Thyroid gland (tissue), 4 donors: ENCODE results near the gene MORN1. TPM values are rescaled to one million over a fixed set of nuclear protein-coding genes. Genes with fewer than 3 reads are reported as not detected.
"Not testable (repeated sequence)": the region's sequence is repeated elsewhere in the genome, so short reads cannot be mapped to it uniquely, and the experiment has no call there.

Experiments
- DNase-seq, 2 donors: peaks; one replicate each; pipeline ENCODE4 v3.0.0-alpha.2; 2019
- H3K27ac ChIP-seq, 3 donors: fragments of 200-600 bp; sonication (generic); 1 replicate in 2 of 3; 2 replicates in 1 of 3; pipeline ENCODE4 v1.5.1; 2016 to 2019; ENCODE audit warnings: mild to moderate bottlenecking in 1 of 3, moderate library complexity in 1 of 3
- H3K27me3 ChIP-seq: fragments of 200-600 bp; sonication (generic); one replicate; pipeline ENCODE4 v1.5.1; 2019
- H3K36me3 ChIP-seq, 2 donors: fragments of 200-600 bp; sonication (generic); one replicate each; pipeline ENCODE4 v1.5.1; 2016 to 2019
- H3K4me1 ChIP-seq, 2 donors: fragments of 200-600 bp; sonication (generic); one replicate each; pipeline ENCODE4 v1.5.1; 2017 to 2019
- H3K4me3 ChIP-seq, 3 donors: fragments of 200-600 bp; sonication (generic); replicated peaks in 1 of 3; 1 replicate in 2 of 3; 2 replicates in 1 of 3; pipeline ENCODE4 v1.5.1; 2016; ENCODE audit warnings: mild to moderate bottlenecking in 1 of 3
- H3K9me3 ChIP-seq: fragments of 200-600 bp; sonication (generic); one replicate; pipeline ENCODE4 v1.5.1; 2017
- CTCF ChIP-seq, 6 experiments: fragments of 200-600 bp in 3 of 6; fragments of 450-650 bp in 3 of 6; sonication (generic) in 3 of 6; IDR thresholded peaks; one replicate each; pipeline ENCODE4 v1.5.1; 2016 to 2019; ENCODE audit warnings: antibody characterized with exemption in 6 of 6, mild to moderate bottlenecking in 2 of 6, inconsistent platforms in 1 of 6, moderate library complexity in 1 of 6
- POLR2A ChIP-seq, 2 donors: fragments of 450-650 bp; IDR thresholded peaks; one replicate each; pipeline ENCODE4 v1.6.1; 2017; ENCODE audit warnings: antibody characterized with exemption in 2 of 2, mild to moderate bottlenecking in 2 of 2, moderate library complexity in 1 of 2
- WGBS, 2 donors: methylation state at CpG; one replicate each; pipeline ENCODE4 v1.1.5; 2017; 5-methylcytosine and 5-hydroxymethylcytosine counted together
- intact Hi-C: fragments of 100-400 bp; cut with DNase I; formaldehyde crosslinking; loops from one replicate; pipeline ENCODE4 v1.15.1; 2023
- total RNA-seq, 4 donors: library from RNA; depleted of rRNA; stranded (reverse); fragments of >200 nt; gene quantifications; one replicate each; pipeline ENCODE4 v1.2.3, GENCODE V29; 2016

MORN1 gene
- total RNA-seq, 4 donors from 2014 or later: 23.3 to 45.3 (median 33.8) TPM

DNA sequence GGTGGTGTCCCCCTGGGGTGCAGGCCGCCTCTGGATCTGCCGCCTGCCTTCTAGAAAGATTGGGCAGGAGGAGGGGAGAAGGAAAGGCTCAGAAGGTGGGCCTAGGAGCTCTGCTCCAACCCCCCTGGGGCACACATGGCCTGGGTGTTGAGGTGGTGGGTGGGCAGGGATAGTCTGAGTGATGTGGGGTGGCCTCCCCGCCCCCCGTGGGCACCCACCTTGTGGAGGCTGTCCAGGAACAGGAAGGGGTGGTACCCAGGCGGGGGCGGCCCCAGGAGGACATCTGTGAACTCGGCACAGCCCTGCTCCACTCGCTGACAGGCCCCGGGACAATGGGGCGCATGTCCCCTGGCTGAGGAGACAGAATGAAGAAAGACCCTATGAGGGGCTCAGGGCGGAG lies 54.9 kb downstream of the MORN1 start:
- intact Hi-C loops: no loop called here
- no peak overlapping the region for H3K27ac ChIP-seq
- no peak overlapping the region for H3K4me3 ChIP-seq
- H3K4me1 ChIP-seq: no peaks in the 10 kb centered on the region
- 82 to 94% methylated on average over 10 to 11 of the region's 11 CpGs for WGBS, 2 donors
- no peaks in the 10 kb centered on the region for H3K9me3 ChIP-seq
- no peak for DNase-seq
- TF ChIP-seq CTCF (IDR thresholded peaks at IDR 0.05): no peak
- TF ChIP-seq POLR2A (IDR thresholded peaks at IDR 0.05): no peak
- H3K36me3 ChIP-seq: no peaks in the 10 kb centered on the region
- no peaks in the 10 kb centered on the region for H3K27me3 ChIP-seq

DNA sequence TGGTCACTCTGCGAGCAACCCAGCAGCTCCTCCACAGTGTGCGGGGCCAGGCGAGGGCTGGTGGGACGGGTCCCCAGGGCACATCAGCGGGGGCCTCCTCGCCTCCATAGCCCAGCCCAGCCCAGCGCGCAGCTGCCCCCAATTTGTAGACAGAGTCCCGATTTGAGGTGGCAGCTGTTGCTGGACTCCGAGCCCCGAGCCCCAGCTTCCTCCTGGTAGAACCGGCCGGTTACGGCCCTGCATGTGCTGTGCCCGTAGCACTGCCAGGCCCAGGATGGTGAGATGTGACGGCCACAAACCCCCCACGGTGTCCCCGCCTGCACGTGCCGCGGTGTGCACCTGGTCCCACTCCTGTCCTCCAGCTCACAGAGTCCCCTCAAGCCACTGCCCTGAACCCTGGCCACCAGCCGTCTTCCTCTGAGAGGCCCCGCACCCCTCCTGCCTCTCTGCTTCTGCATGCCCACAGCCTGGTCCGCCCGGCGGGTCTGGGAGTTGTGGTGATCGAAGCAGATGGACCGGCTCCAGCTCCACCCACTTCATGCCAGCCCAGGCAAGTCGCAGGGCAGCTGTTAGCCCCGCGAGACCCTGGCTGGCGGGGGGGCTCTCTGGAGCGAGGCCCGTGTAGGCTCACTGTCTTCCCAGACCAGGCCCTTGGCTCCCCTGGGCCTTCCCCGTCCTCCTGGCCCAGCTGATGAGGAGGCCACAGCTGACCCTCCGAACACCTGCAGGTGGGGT lies 55.5 kb downstream of the MORN1 start:
- Histone ChIP-seq H3K27ac (no peak overlapping the region), H3K36me3 (no peaks in the 10 kb centered on the region), H3K4me1 (peaks cover 3 to 4% of the 10 kb centered on the region in 2 donors), H3K27me3 (no peaks in the 10 kb centered on the region), H3K4me3 (no peak overlapping the region), H3K9me3 (no peaks in the 10 kb centered on the region)
- DNase-seq: no peak
- TF ChIP-seq POLR2A (IDR thresholded peaks at IDR 0.05): no peak
- no peak for TF ChIP-seq CTCF (IDR thresholded peaks at IDR 0.05)
- 92% methylated on average over 13 to 24 of the region's 36 CpGs for WGBS, 2 donors
- intact Hi-C loops: no loop called here

DNA sequence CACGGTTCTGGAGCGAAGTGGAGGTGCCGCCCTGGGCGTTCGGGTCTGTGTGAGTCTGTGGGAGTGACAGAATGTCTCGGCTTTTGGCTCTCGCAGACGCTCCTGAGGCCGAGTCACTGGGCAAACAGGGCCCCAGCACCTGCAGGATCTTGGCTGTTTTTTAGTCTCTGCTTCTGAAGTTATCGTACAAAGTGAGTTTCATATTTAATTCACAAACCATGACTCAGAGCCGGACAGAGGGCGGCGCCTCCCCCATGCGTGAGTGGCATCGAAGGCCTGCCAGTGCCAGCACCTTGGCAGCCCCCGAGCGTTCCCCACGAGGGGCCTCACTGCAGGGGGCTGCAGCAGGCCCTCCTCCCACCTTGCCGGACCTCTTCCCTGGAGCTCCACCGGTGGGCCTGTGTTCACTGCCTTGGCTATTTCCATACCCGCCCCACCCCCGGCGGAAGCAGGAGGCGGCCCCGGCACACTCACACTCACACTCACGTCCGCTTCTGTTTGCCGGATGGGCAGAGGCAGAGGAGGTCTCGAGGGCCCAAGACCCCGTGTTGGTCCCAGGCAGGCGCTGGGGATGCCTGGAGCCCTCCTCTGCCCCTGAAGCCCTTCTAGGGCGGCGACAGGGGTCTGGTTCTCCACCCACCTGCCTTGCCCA lies 56.3 kb downstream of the MORN1 start:
- Histone ChIP-seq H3K4me3 (no peak overlapping the region), H3K27me3 (no peaks in the 10 kb centered on the region), H3K9me3 (no peaks in the 10 kb centered on the region), H3K36me3 (no peaks in the 10 kb centered on the region), H3K4me1 (peaks cover 9 to 12% of the 10 kb centered on the region in 2 donors), H3K27ac (no peak overlapping the region)
- no peak for DNase-seq
- intact Hi-C loops: no loop called here
- TF ChIP-seq CTCF (IDR thresholded peaks at IDR 0.05) (no peak), POLR2A (IDR thresholded peaks at IDR 0.05) (no peak)
- WGBS, 2 donors: 78 to 92% methylated on average over 28 to 33 of the region's 33 CpGs

DNA sequence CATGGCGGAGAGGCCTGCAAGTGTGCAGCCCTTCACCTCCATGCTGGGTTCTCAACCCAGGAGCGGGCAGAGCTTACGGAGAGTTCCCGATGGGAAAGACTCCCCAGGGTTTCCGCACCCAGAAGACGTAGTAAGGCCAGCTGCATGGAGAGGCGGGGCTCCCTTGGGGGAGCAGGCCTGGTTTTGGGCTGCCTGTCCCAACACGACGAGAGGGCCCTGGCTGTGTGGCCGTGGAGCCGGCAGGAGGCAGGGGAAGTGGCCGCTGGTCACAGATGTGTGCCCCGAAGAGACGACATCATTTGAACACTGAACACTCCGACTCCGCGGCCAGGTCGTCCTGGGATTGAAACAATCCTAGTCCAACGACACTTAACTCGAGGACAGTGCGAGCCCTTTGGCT lies 57.0 kb downstream of the MORN1 start:
- DNase-seq: no peak
- Histone ChIP-seq H3K27me3 (no peaks in the 10 kb centered on the region), H3K36me3 (no peaks in the 10 kb centered on the region), H3K9me3 (no peaks in the 10 kb centered on the region), H3K4me3 (no peak overlapping the region), H3K27ac (no peak overlapping the region), H3K4me1 (peaks cover 9 to 12% of the 10 kb centered on the region in 2 donors)
- 85 to 87% methylated on average over 15 to 21 of the region's 21 CpGs for WGBS, 2 donors
- intact Hi-C loops: no loop called here
- TF ChIP-seq POLR2A (IDR thresholded peaks at IDR 0.05): no peak
- TF ChIP-seq CTCF (IDR thresholded peaks at IDR 0.05): no peak

DNA sequence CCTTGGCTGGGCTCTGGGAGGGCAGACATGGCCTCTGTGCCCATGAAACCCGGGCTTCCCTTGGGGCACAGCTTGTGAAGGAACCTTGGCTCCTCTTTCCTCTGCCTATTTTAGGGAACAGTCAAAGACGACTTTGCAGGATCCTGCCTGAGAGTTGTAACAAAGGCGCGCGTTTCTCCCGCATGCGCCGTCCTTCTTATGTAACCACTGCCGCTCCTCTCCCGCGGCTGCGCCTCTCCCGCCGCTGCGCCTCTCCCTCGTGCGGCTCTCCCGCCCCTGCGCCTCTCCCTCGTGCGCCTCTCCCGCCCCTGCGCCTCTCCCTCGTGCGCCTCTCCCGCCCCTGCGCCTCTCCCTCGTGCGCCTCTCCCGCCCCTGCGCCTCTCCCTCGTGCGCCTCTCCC lies 59.8 kb downstream of the MORN1 start:
- H3K4me3 ChIP-seq, H3K27me3 ChIP-seq, intact Hi-C loops, H3K9me3 ChIP-seq, H3K36me3 ChIP-seq, DNase-seq, H3K27ac ChIP-seq: not testable (repeated sequence)
- H3K4me1 ChIP-seq: peaks cover 9 to 12% of the 10 kb centered on the region in 2 donors
- WGBS, 2 donors: 92 to 95% methylated on average over 33 of the region's 33 CpGs
